Activated CD4-positive, alpha-beta T cell treated with anti-CD3 and anti-CD28 coated beads, Interleukin-2, amount 10 ng/mL, durations not matched to agents 24 days and 14 days (primary cell): Measurements from ENCODE around the gene ULBP1. TPM values are rescaled to one million over a fixed set of nuclear protein-coding genes. Genes with fewer than 3 reads are reported as not detected.
"Not testable (repeated sequence)": the region's sequence is repeated elsewhere in the genome, so short reads cannot be mapped to it uniquely, and the experiment has no call there.

Experiments used
- DNase-seq: peaks from one replicate; pipeline ENCODE4 v3.0.0; 2022
- H3K27ac Mint-ChIP-seq: one replicate; pipeline ENCODE4 v1.8.0; 2022; ENCODE audit warnings: mild to moderate bottlenecking, mixed read lengths
- H3K27me3 Mint-ChIP-seq: one replicate; pipeline ENCODE4 v1.8.0; 2022; ENCODE audit warnings: mixed read lengths
- H3K36me3 Mint-ChIP-seq: one replicate; pipeline ENCODE4 v1.8.0; 2022; ENCODE audit warnings: low read depth, mild to moderate bottlenecking, mixed read lengths
- H3K4me1 Mint-ChIP-seq: one replicate; pipeline ENCODE4 v1.8.0; 2021; ENCODE audit warnings: mixed read lengths
- H3K4me3 Mint-ChIP-seq: one replicate; pipeline ENCODE4 v1.8.0; 2022; ENCODE audit warnings: mild to moderate bottlenecking, moderate library complexity, mixed read lengths
- H3K9me3 Mint-ChIP-seq: one replicate; pipeline ENCODE4 v1.8.0; 2021; ENCODE audit warnings: mixed read lengths
- intact Hi-C: fragments of 100-400 bp; cut with micrococcal nuclease; formaldehyde crosslinking; loops from one replicate; pipeline ENCODE4 v1.15.1; 2023
- total RNA-seq: library from RNA; stranded (reverse); gene quantifications from 2 replicates; pipeline ENCODE4 v1.2.3, GENCODE V29; 2022

The ULBP1 gene
- total RNA-seq, 1 donor from 2014 or later, result 0.49 TPM

- H3K4me1 Mint-ChIP-seq, result peaks cover 16% of the 10 kb centered on the region
- H3K36me3 Mint-ChIP-seq, intact Hi-C loops, H3K27ac Mint-ChIP-seq, H3K4me3 Mint-ChIP-seq, H3K9me3 Mint-ChIP-seq: not testable (repeated sequence)
- H3K27me3 Mint-ChIP-seq, result peaks cover 75% of the 10 kb centered on the region
- peak; percentile 66 for DNase-seq
These were observed 51.7 kb downstream of the ULBP1 start for GRCh38 chr6:150015281-150016001.

GRCh38 chr6:150016324-150017185 is 52.8 kb downstream of the ULBP1 start:
- no peak overlapping the region for H3K4me3 Mint-ChIP-seq
- H3K36me3 Mint-ChIP-seq, result no peaks in the 10 kb centered on the region
- H3K27ac Mint-ChIP-seq, result no peak overlapping the region
- intact Hi-C loops, result loop anchor here (1.0 kb wide), 2 partner anchors 82 to 182 kb away; no protein-coding TSS in a partner anchor
- peak; percentile 89 for DNase-seq
- H3K4me1 Mint-ChIP-seq, result peaks cover 16% of the 10 kb centered on the region
- H3K27me3 Mint-ChIP-seq, result peaks cover 75% of the 10 kb centered on the region
- H3K9me3 Mint-ChIP-seq, result no peaks in the 10 kb centered on the region

DNA sequence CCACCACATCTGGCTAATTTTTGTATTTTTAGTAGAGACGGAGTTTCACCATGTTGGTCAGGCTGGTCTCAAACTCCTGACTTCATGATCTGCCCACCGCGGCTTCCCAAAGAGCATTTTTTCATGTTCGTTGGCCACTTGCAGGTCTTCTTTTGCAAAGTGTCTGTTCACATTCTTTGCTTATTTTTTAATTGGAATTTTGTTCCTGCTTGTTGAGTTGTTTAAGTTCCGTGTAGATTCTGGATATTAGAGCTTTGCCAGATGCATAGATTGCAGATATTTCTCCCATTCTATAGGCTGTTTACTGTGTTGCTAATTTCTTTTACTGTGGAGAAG is 53.4 kb downstream of the ULBP1 start:
- not testable (repeated sequence) for H3K4me3 Mint-ChIP-seq, DNase-seq, H3K36me3 Mint-ChIP-seq, H3K9me3 Mint-ChIP-seq, H3K27ac Mint-ChIP-seq
- intact Hi-C loops, result loop anchor here (1.0 kb wide), 2 partner anchors 83 to 183 kb away; no protein-coding TSS in a partner anchor
- peaks cover 73% of the 10 kb centered on the region for H3K27me3 Mint-ChIP-seq
- peaks cover 16% of the 10 kb centered on the region for H3K4me1 Mint-ChIP-seq

DNA sequence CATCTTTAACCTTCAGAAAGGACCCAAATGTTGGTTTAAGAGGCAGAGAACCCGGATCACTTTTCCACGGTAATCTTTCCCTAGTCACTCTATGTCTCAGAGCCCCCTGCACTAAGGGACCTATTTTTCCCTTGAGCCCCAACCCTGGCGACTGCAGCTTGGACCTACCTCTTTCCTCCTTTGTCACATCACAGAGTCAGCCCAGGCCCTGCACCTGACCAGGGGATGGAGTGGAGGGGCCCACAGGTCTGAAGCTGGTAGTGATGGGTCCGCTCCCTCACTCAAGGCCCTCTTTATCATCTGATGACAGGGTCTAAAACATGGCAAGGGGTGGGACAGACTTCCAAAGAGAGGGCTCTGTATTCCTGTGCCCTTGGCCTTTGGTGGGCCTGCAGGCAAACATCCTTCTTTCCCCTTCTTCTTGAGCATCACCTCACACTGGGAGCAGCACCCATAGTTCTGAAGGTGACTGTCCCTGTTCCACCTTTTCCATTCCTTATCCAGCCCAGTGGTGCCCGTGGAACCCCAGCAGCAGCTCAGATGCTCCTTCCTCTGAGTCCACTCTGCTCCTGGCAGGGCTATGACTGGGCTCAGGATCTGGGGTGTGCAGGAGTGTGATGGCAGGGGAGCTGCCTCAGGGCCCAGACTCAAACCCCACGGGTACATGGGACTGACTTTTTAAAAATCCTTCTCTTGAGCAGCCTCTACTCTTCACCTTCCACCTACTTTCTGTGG is 55.3 kb downstream of the ULBP1 start:
- Mint-ChIP-seq H3K36me3 (no peaks in the 10 kb centered on the region), H3K4me3 (no peak overlapping the region), H3K9me3 (no peaks in the 10 kb centered on the region), H3K27ac (no peak overlapping the region), H3K4me1 (peaks cover 11% of the 10 kb centered on the region), H3K27me3 (peaks cover 65% of the 10 kb centered on the region)
- intact Hi-C loops, result no loop called here
- no peak for DNase-seq

DNA sequence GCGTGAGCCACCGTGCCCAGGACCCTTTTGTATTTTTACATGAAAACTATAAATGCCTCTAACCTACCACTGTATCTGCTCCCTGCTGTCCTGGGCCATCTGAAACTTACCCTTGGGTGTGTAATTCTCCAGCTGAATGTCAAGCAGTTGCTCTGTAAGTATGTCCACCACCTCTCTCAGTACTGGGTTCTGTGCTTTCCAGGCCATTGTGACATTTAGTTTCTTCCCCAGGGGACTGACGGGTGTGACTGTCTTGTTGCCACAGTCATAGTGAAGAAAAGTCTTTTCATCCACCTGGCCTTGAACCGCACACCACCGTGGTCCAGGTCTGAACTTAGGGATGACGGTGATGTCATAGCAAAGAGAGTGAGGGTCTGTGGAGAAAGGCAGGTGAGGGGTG is 58.1 kb downstream of the ULBP1 start:
- H3K4me3 Mint-ChIP-seq, H3K9me3 Mint-ChIP-seq, H3K27ac Mint-ChIP-seq, DNase-seq, H3K36me3 Mint-ChIP-seq, intact Hi-C loops, H3K4me1 Mint-ChIP-seq: not testable (repeated sequence)
- H3K27me3 Mint-ChIP-seq, result peaks cover 68% of the 10 kb centered on the region

Other genes with a start within 250 kb of the ULBP1 start
- gene LATS1, start 245.8 kb upstream of the ULBP1 start, total RNA-seq, result 31.8 and 33.7 TPM in 2 replicates
- 78.9 and 93.7 TPM in 2 replicates for gene NUP43, start 217.4 kb upstream of the ULBP1 start, total RNA-seq
- 98.0 and 101 TPM in 2 replicates for gene PCMT1, start 214.2 kb upstream of the ULBP1 start, total RNA-seq
- 3.7 TPM in 2 replicates for gene LRP11, start 99.6 kb upstream of the ULBP1 start, total RNA-seq
- not detected in 2 replicates for gene RAET1E, start 65.8 kb upstream of the ULBP1 start, total RNA-seq
- gene RAET1G, start 40.8 kb upstream of the ULBP1 start, total RNA-seq, result not detected in 2 replicates
- gene ULBP2, start 21.9 kb upstream of the ULBP1 start, total RNA-seq, result 0.40 and 0.47 TPM in 2 replicates
- not detected in 2 replicates for gene RAET1L, start 61.6 kb downstream of the ULBP1 start, total RNA-seq
- gene ULBP3, start 105.2 kb downstream of the ULBP1 start, total RNA-seq, result 0.47 and 0.57 TPM in 2 replicates
- 0.19 and 0.21 TPM in 2 replicates for gene PPP1R14C, start 179.1 kb downstream of the ULBP1 start, total RNA-seq